Measurements from ENCODE around the gene GJB2. TPM values are rescaled to one million over a fixed set of nuclear protein-coding genes. Genes with fewer than 3 reads are reported as not detected.

Gene GJB2
- total RNA-seq, result 5.1 and 5.7 TPM in 2 replicates

- DNase-seq (ENCODE audit: low read depth), result no peak
- no peak for TF ChIP-seq CTCF (conservative IDR thresholded peaks at IDR 0.05; ENCODE audit: low read depth, low read length)
These were observed at the start of gene GJB2 for GRCh38 chr13:20192836-20193161. Gene GJB2, minus strand, starts transcription at chr13:20192938. Its CDS starts 3,357 bp downstream, at chr13:20189581.

GRCh38 chr13:20241593-20241992 lies 48.9 kb upstream of the GJB2 start:
- no peak overlapping the region for H3K4me3 ChIP-seq (ENCODE audit: low read depth, low read length)
- DNase-seq (ENCODE audit: low read depth), result no peak
- TF ChIP-seq CTCF (conservative IDR thresholded peaks at IDR 0.05; ENCODE audit: low read depth, low read length), result no peak

More at GRCh38 chr13:20192836-20193161, at the start of gene GJB2:
- peak within 1 kb of the TSS; percentile 63 for H3K4me3 ChIP-seq (ENCODE audit: low read depth, low read length)

- no peak for DNase-seq (ENCODE audit: low read depth)
- H3K4me3 ChIP-seq (ENCODE audit: low read depth, low read length), result no peak overlapping the region
- TF ChIP-seq CTCF (conservative IDR thresholded peaks at IDR 0.05; ENCODE audit: low read depth, low read length), result no peak
These were observed 47.0 kb upstream of the GJB2 start for GRCh38 chr13:20239748-20240147.

- no peak for DNase-seq (ENCODE audit: low read depth)
- TF ChIP-seq CTCF (conservative IDR thresholded peaks at IDR 0.05; ENCODE audit: low read depth, low read length), result no peak
- peak overlapping the region; percentile 33 for H3K4me3 ChIP-seq (ENCODE audit: low read depth, low read length)
These were observed 40.0 kb upstream of the GJB2 start for GRCh38 chr13:20232556-20233277.

- peak within 1 kb of the TSS; percentile 33 for H3K4me3 ChIP-seq (ENCODE audit: low read depth, low read length)
- no peak for TF ChIP-seq CTCF (conservative IDR thresholded peaks at IDR 0.05; ENCODE audit: low read depth, low read length)
- DNase-seq (ENCODE audit: low read depth), result no peak
These were observed 39.3 kb upstream of the GJB2 start, which contains the start of gene GJB6 for GRCh38 chr13:20231839-20232555. Gene GJB6, minus strand, starts transcription at chr13:20232319. Its CDS starts 8,839 bp downstream, at chr13:20223480.

- TF ChIP-seq CTCF (conservative IDR thresholded peaks at IDR 0.05; ENCODE audit: low read depth, low read length), result no peak
- H3K4me3 ChIP-seq (ENCODE audit: low read depth, low read length), result no peak overlapping the region
- no peak for DNase-seq (ENCODE audit: low read depth)
These were observed 38.4 kb upstream of the GJB2 start for GRCh38 chr13:20230913-20231838.

Measured in epithelial cell of proximal tubule (primary cell).